Measurements from ENCODE around the gene C1QTNF6.

Gene C1QTNF6

GRCh38 chr22:37223965-37224551 lies 36.0 kb upstream of the C1QTNF6 start:
- no peak for DNase-seq (ENCODE audit: low spot score)
- no peak for FAIRE-seq

GRCh38 chr22:37222440-37222971 lies 34.5 kb upstream of the C1QTNF6 start:
- DNase-seq (ENCODE audit: low spot score) (no peak), FAIRE-seq (no peak)

GRCh38 chr22:37221424-37222333 lies 33.6 kb upstream of the C1QTNF6 start:
- FAIRE-seq: no peak

GRCh38 chr22:37220543-37220981 lies 32.5 kb upstream of the C1QTNF6 start:
- FAIRE-seq: no peak

More at GRCh38 chr22:37221424-37222333, 33.6 kb upstream of the C1QTNF6 start:
- no peak for DNase-seq (ENCODE audit: low spot score)

GRCh38 chr22:37219533-37219932 lies 31.5 kb upstream of the C1QTNF6 start:
- no peak for DNase-seq (ENCODE audit: low spot score)
- no peak for FAIRE-seq

More at GRCh38 chr22:37220543-37220981, 32.5 kb upstream of the C1QTNF6 start:
- DNase-seq (ENCODE audit: low spot score): no peak

- FAIRE-seq (no peak), DNase-seq (ENCODE audit: low spot score) (no peak)
Observed at GRCh38 chr22:37218771-37219411, 30.8 kb upstream of the C1QTNF6 start.

GRCh38 chr22:37218399-37218770 lies 30.3 kb upstream of the C1QTNF6 start:
- DNase-seq (ENCODE audit: low spot score) (no peak), FAIRE-seq (no peak)

- no peak for FAIRE-seq
- no peak for DNase-seq (ENCODE audit: low spot score)
Observed at GRCh38 chr22:37215890-37216289, 27.8 kb upstream of the C1QTNF6 start.

- DNase-seq (ENCODE audit: low spot score): no peak
- no peak for FAIRE-seq
Observed at GRCh38 chr22:37214731-37215030, 26.6 kb upstream of the C1QTNF6 start.

GRCh38 chr22:37213941-37214730 lies 26.1 kb upstream of the C1QTNF6 start:
- DNase-seq (ENCODE audit: low spot score): no peak
- FAIRE-seq: peak; percentile 40

GRCh38 chr22:37213218-37213855 lies 25.3 kb upstream of the C1QTNF6 start:
- peak; percentile 30 for FAIRE-seq

GRCh38 chr22:37212174-37212906 lies 24.3 kb upstream of the C1QTNF6 start, which contains the start of gene SSTR3:
Gene SSTR3, minus strand, starts transcription at chr22:37212477. Its CDS starts 4,674 bp downstream, at chr22:37207803.
- FAIRE-seq (no peak), DNase-seq (ENCODE audit: low spot score) (no peak)

More at GRCh38 chr22:37213218-37213855, 25.3 kb upstream of the C1QTNF6 start:
- no peak for DNase-seq (ENCODE audit: low spot score)

- FAIRE-seq (no peak), DNase-seq (ENCODE audit: low spot score) (no peak)
Observed at GRCh38 chr22:37211866-37212173, 23.8 kb upstream of the C1QTNF6 start.

- FAIRE-seq (no peak), DNase-seq (ENCODE audit: low spot score) (no peak)
Observed at GRCh38 chr22:37211075-37211865, 23.2 kb upstream of the C1QTNF6 start.

GRCh38 chr22:37210041-37210803 lies 22.2 kb upstream of the C1QTNF6 start:
- no peak for FAIRE-seq

GRCh38 chr22:37209140-37209845 lies 21.2 kb upstream of the C1QTNF6 start:
- FAIRE-seq: no peak

More at GRCh38 chr22:37210041-37210803, 22.2 kb upstream of the C1QTNF6 start:
- no peak for DNase-seq (ENCODE audit: low spot score)

GRCh38 chr22:37208401-37209139 lies 20.5 kb upstream of the C1QTNF6 start:
- FAIRE-seq (no peak), DNase-seq (ENCODE audit: low spot score) (no peak)

More at GRCh38 chr22:37209140-37209845, 21.2 kb upstream of the C1QTNF6 start:
- no peak for DNase-seq (ENCODE audit: low spot score)

Measured in urothelium cell line (cell line).